ENCODE data around the gene COPG1. TPM values are rescaled to one million over a fixed set of nuclear protein-coding genes. Genes with fewer than 3 reads are reported as not detected.

Gene COPG1
- total RNA-seq, 1 donor from 2014 or later = 171 TPM

DNA sequence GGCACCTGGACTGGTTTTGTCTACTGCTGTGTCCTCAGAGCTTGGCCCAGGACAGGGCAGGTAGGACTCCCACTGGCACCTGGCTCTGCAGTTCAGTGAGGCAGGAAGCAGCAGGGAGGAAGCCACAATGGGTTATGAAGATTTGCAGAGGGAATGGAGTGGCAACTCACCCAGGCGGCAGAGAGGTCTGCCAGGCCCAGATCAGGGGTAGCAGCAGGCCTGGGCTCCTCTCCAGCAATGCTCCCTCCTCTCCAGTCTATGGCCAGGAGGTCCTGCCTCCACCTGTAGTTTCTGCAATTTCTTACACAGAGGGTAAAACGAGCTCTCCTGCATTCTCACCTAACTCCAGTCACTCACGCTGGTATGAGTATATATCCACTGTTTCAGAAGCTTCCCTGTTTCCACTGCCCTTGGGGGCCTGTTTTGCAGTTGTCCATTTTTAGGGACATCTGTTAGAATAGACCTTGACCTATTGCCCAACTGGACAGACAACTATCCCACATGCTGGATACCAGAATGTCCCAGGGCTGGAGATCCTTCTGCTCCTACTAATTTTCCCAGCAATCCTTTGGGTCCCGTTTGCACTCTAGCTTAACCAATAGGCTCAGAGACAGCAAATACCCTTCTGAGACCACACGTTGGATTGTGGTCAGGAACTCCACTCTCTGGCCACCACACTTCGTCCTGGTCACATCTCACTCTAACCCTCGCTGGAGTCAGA lies 64.4 kb downstream of the COPG1 start:
- no peak for DNase-seq (ENCODE audit: low read depth in 2 of 2)

DNA sequence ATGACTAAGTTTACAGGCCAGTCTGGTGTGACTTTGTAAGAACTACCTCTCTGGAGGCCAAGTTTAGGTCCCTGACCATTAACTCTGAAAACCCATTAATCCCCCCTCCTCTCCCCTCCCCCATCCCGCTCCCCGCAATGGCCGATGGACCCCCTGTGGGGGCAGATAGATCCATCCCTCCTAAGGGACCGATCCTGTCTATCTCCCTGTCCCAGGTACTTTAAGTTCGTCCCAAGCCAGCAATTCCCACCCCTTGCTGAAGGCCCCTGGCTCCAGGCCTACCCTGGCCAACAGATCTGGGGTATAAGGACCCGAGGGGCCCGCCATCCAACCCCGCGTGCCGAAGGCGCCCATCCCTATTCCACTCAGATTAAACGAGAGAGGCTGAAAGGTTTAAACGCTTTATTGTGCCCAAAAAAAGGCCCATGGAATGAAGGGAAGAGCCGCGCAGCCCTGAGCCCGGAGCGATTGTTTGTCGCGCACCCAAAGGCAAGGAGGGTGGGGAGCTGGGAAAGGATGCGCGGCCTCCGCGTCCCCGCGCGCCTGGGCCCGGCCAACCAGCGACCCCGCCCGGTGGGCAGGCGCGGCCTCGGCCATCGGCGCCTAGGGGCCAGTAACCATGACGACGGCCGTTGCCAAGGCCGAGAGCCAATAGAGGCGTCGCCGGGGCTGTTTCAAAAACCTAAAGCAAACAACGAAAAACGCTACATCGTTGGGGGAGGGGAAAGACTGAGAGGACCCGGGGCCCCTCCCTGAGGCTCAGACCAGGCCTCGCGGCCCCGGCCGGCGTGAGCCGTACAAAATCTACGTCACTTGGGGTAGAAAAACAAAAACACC lies 65.2 kb downstream of the COPG1 start:
- peak; percentile 75 to 90 for DNase-seq (ENCODE audit: low read depth in 2 of 2)

GRCh38 chr3:129315223-129315997 lies 66.0 kb downstream of the COPG1 start:
- peak in 1 of 2 donors; percentile 26 for DNase-seq (ENCODE audit: low read depth in 2 of 2)

DNA sequence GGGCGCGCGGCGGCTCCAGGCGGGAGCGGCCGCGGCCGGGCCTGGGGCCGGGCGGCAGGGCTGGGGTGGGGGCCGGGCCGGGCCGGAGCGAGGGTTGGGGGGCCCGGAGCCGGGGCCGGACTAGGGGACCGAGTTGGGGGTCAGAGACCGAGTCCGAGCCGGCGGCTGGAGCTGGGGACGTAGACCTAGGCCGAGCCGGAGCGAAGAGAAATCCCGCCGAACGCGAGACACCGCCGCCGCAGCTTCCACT lies 66.5 kb downstream of the COPG1 start:
- DNase-seq (ENCODE audit: low read depth in 2 of 2) = no peak

DNA sequence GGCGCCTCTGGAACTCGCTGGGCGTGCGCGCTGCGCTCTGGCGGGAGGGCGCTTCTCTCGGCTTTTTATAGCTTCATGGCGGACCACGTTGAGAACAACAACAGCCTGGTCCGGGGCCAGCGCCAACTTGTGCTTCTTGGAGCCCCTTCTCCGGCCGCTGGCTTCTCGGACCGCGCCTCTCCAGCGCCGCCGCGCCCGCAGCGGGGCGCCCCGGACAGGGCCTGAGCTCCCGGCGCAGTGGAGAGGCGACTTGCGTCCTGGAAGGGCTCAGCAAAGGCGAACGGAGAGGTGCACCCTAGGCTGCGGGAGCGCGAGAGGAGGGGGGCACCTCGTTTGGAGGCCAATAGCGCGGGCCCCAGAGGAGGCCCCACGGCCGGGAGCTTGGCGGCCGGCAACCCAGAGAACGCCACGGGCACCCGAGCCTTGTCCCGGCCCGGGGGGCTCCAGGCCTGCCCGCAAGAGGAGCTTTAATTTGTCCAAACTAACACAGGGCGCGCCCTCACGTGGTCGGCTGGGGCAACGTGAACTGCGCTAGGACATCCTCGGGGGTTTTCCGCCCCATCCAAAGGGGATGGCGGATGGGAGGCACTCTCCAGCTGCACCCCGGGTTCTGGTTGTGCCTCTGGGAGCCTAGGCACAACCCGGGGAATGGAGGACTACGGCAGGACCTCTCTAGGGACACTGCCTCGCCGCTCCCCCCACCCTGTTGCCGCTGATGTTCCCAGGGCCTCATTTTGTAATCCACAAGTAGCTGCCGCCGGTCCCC lies 67.0 kb downstream of the COPG1 start:
- DNase-seq (ENCODE audit: low read depth in 2 of 2) = peak; percentile 72 to 85

DNA sequence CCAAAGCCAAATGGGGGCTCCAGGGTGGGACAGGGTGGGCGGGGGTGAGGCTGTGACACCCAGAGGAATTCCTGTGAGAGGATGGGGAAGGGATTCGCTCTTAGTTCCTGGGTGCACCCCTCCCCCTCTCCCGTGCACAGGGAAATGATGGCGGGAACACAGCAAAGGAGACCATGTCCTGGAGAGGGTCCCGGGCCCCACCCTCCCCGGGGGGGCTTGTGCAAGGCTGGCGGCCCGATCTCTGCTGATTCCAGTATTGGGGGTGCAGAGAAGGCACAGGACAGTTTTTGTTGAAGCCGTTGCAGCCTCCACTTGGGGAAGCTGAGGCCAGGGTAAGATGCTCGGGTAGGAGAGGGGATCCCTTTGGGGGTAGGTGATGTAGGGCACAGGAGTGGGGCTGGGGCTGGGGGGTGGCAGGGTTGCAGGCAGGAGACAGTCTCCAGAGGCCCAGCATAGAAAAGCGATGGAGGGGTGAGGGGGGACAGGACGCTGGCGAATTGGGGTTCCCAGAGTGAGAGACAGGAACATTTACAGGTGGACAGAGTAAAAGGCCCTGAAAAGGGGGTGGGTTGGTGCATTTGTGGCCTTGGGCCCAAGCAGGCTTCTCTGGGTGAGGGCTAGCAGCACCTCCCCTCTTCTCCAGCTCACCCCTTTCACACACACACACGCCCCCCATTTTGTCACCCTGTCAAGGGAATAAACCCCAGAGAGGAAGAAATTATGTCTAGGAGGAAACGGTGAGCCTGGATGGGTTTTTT lies 67.8 kb downstream of the COPG1 start:
- no peak for DNase-seq (ENCODE audit: low read depth in 2 of 2)

- no peak for DNase-seq (ENCODE audit: low read depth in 2 of 2)
Observed at GRCh38 chr3:129317848-129318247, 68.4 kb downstream of the COPG1 start.

DNA sequence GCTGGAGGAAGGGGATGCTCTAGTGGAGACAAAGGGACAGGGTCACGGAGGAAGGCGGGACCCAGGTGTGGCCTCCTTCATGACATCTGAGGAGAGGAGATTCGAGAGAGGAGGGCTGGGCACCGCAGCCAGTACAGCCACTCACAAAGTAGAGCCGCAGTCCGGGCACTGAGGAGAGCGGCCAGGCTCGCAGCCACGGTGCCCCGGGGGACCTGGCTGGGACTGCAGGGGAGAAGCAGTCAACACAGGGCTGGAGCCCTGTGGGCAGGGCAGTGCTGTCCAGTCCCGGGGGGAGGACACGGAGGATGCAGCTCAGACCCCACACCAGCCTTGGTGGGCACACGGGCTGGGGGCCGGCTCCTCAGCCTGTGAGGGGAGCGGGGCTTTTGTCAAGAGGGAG lies 69.5 kb downstream of the COPG1 start:
- DNase-seq (ENCODE audit: low read depth in 2 of 2) = no peak

DNA sequence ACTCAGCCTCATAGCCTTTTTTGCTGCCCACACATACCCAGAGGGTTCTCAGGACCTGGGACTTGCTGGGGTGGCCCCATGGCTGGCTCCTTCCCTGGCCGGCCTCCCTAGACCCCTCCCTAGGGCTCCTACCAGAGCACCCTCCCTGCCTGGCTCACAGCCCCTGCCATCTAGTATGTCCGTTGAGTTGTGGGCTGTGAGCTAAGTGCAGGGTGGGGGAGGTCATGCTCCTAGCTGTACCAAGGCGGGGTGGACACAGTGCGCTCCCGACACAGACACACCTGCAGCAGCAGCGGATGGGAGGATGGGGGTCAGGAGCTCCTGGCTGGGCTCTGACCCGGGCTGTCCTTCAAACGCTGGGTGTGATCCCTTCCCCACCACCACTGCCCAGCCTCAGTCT lies 70.9 kb downstream of the COPG1 start:
- no peak for DNase-seq (ENCODE audit: low read depth in 2 of 2)

DNA sequence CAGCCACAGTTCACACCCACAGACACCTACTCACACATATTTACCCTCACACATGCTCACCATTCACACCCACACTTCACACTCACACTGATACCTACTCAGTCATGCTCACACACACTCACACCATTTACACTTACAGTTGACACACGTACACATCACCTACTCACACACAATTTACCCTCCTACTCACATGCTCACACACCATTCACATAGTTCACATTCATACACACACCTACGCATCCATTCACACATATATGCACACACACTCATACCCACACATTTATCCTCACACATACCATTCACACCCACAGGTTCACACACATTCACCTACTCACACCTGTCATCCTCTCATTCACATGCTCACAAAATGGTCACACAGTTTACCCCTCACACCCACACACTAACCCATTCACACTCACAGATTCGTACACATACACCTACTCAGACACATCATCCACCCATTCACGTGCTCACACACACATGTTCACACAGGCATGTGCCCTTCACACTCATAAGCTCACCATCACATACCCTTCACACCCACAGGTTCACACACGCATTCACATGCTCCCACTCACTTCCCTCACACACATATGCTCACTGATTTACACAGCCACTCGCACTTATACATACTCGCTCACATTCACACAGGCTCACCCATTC lies 71.5 kb downstream of the COPG1 start:
- DNase-seq (ENCODE audit: low read depth in 2 of 2) = no peak

- DNase-seq (ENCODE audit: low read depth in 2 of 2) = no peak
Observed at GRCh38 chr3:129321887-129322286, 72.5 kb downstream of the COPG1 start.

- no peak for DNase-seq (ENCODE audit: low read depth in 2 of 2)
Observed at GRCh38 chr3:129323651-129324294, 74.4 kb downstream of the COPG1 start.

DNA sequence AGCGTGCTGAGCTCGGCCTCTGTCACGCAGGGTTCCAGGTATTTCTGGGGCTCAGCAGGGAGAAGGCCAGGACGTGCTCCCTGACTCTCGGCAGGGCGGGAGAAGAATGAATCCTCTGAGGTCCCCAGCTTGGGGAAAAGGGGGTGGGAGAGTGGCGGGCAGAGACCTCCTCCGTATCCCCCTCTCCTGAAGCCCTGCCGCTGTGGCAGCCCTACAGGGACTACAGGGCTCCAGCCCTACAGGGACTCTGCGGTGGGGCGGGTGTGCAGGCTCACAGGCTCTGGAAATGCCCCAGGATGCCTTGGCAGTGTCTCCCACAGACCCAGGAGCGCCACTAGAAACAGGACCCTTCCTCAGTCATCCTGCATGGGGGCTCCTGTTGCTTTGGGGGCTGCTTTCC lies 75.4 kb downstream of the COPG1 start:
- DNase-seq (ENCODE audit: low read depth in 2 of 2) = no peak

- DNase-seq (ENCODE audit: low read depth in 2 of 2) = no peak
Observed at GRCh38 chr3:129325383-129325782, 76.0 kb downstream of the COPG1 start.

DNA sequence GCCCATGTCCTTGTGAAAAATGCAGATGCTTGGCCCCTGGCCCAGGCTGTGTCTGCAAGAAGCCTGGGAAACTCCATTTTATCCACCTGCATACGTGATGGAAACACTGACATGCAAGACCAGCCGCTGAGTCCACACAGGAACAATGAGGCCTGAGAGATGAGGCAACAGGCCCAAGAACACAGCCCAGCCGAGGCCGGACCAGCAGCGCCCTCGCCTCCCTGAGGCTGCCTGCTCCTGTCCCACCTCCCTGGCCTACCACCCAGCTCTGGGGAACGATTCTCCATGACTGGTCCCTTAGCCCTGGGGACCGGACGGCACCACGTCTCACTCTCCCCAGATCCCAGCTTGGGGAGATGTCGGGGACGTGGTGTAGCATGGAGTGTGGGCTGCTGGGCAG lies 76.7 kb downstream of the COPG1 start:
- no peak for DNase-seq (ENCODE audit: low read depth in 2 of 2)

GRCh38 chr3:129326595-129326994 lies 77.2 kb downstream of the COPG1 start:
- DNase-seq (ENCODE audit: low read depth in 2 of 2) = no peak
